Spleen (tissue), 11 donors: Measurements from ENCODE around the gene SV2C. TPM values are rescaled to one million over a fixed set of nuclear protein-coding genes. Genes with fewer than 3 reads are reported as not detected.
A peak's percentile ranks its signal among the peaks of the same experiment; 100 is the strongest.

ENCODE experiments used
- DNase-seq: peaks from one replicate; pipeline ENCODE4 v3.0.0-alpha.2; 2020
- H3K27ac ChIP-seq, 8 donors: fragments of 200-600 bp; sonication (generic) in 7 of 8; 1 replicate in 4 of 8; 2 replicates in 4 of 8; pipeline versions ENCODE4 v1.5.0 to v1.8.0; 2016 to 2021; ENCODE audit warnings: inconsistent platforms in 4 of 8, mild to moderate bottlenecking in 4 of 8, moderate library complexity in 1 of 8
- H3K27me3 ChIP-seq, 7 donors: fragments of 200-600 bp; sonication (generic) in 6 of 7; replicated peaks in 1 of 7; 1 replicate in 4 of 7; 2 replicates in 3 of 7; pipeline versions ENCODE4 v1.5.0 to v1.8.0; 2016 to 2021; ENCODE audit warnings: inconsistent platforms in 3 of 7, mild to moderate bottlenecking in 1 of 7
- H3K36me3 ChIP-seq, 6 donors: fragments of 200-600 bp; sonication (generic) in 5 of 6; 1 replicate in 4 of 6; 2 replicates in 2 of 6; pipeline versions ENCODE4 v1.5.0 to v1.8.0; 2016 to 2021; ENCODE audit warnings: inconsistent platforms in 2 of 6
- H3K4me1 ChIP-seq, 6 donors: fragments of 200-600 bp; sonication (generic) in 5 of 6; 1 replicate in 3 of 6; 2 replicates in 3 of 6; pipeline versions ENCODE4 v1.5.0 to v1.8.0; 2016 to 2021; ENCODE audit warnings: inconsistent platforms in 3 of 6
- H3K4me3 ChIP-seq, 8 donors: fragments of 200-600 bp; sonication (generic) in 7 of 8; 1 replicate in 4 of 8; 2 replicates in 4 of 8; pipeline versions ENCODE4 v1.5.0 to v1.8.0; 2016 to 2021; ENCODE audit warnings: inconsistent platforms in 4 of 8, mild to moderate bottlenecking in 4 of 8, moderate library complexity in 2 of 8
- H3K9me3 ChIP-seq, 8 donors: fragments of 200-600 bp; sonication (generic) in 7 of 8; 1 replicate in 4 of 8; 2 replicates in 4 of 8; pipeline versions ENCODE4 v1.5.0 to v1.8.0; 2016 to 2021; ENCODE audit warnings: inconsistent platforms in 4 of 8
- CTCF ChIP-seq, 11 experiments: fragments of 200-600 bp in 7 of 11; fragments of 450-650 bp in 4 of 11; sonication (generic) in 4 of 11; IDR thresholded peaks in 8 of 11; conservative IDR thresholded peaks in 3 of 11; 1 replicate in 7 of 11; 2 replicates in 4 of 11; pipeline versions ENCODE4 v1.4.0 to v1.8.0; 2016 to 2021; ENCODE audit warnings: antibody characterized with exemption in 11 of 11, inconsistent platforms in 4 of 11, mild to moderate bottlenecking in 1 of 11
- POLR2A ChIP-seq, 3 donors: fragments of 450-650 bp; IDR thresholded peaks; one replicate each; pipeline ENCODE4 v1.5.1; 2017; ENCODE audit warnings: antibody characterized with exemption in 3 of 3, mild to moderate bottlenecking in 1 of 3
- POLR2AphosphoS5 ChIP-seq, 3 donors: sonication (generic); formaldehyde crosslinking; IDR thresholded peaks; one replicate each; pipeline ENCODE4 v1.5.1; 2017; ENCODE audit warnings: antibody characterized with exemption in 3 of 3
- WGBS, 5 donors: extraction: QIAGEN DNeasy Blood & Tissue Kit in 3 of 5; methylation state at CpG; one replicate each; pipeline versions ENCODE4 v1.1.5 to v1.1.7; 2013 to 2018; 5-methylcytosine and 5-hydroxymethylcytosine counted together
- intact Hi-C: fragments of 100-400 bp; cut with DNase I; formaldehyde crosslinking; loops from one replicate; pipeline ENCODE4 v1.15.0; 2023; ENCODE audit warnings: low total_unique reads
- polyA plus RNA-seq, 3 donors: library from polyadenylated mRNA; stranded (reverse); fragments of 200-250 nt; gene quantifications; one replicate each; pipeline ENCODE4 v1.2.1, GENCODE V29; 2013
- small RNA-seq, 4 donors: library from RNA; depleted of rRNA; stranded (forward); fragments of <200 nt; gene quantifications; one replicate each; pipeline ENCODE3, GENCODE V24; 2016
- total RNA-seq, 7 donors: library from RNA; depleted of rRNA in 3 of 7; stranded (reverse); fragments of >200 nt in 3 of 7; fragmentation: NEBNext Ultra II Directional in 4 of 7; extraction: Animal tissue kit (Norgen Biotek cat#: 25700) in 4 of 7; gene quantifications; one replicate each; pipeline versions ENCODE4 v1.1.0 to v1.2.1, GENCODE V29; 2016 to 2021
- donor health status: healthy with polysubstance abuse.
- donor health status: DM: no; HTN: no; CAD: no; lungs with moderate emphysema.
- donor health status: DM: no; HTN: no; CAD: no.
- donor health status: Bipolar disorder and iron deficiency.
- donor health status: healthy.
- donor health status: DM: no; HTN: no; CAD: no.
- donor health status: DM: yes; HTN: yes; CAD: no.

SV2C gene
- total and polyA plus RNA-seq, 10 donors: 0.02 to 0.43 (median 0.11) TPM

- intact Hi-C loops: no loop called here
- Histone ChIP-seq H3K9me3 (no peaks in the 10 kb centered on the region), H3K27me3 (peaks cover 0 to 27% (median 0%) of the 10 kb centered on the region in 7 donors), H3K4me1 (peaks cover 13 to 70% (median 40%) of the 10 kb centered on the region in 6 donors), H3K4me3 (peak overlapping the region; percentile 75 to 97 (median 85)), H3K36me3 (no peaks in the 10 kb centered on the region), H3K27ac (peak overlapping the region; percentile 84 to 98 (median 91))
- TF ChIP-seq CTCF (IDR thresholded peaks at IDR 0.05 in 8 of 11, conservative IDR thresholded peaks at IDR 0.05 in 3 of 11) (no peak), POLR2A (IDR thresholded peaks at IDR 0.05) (no peak), POLR2AphosphoS5 (IDR thresholded peaks at IDR 0.05) (no peak)
- peak; percentile 88 for DNase-seq
- WGBS, 5 donors: 0 to 1% (median 1%) methylated on average over 25 of the region's 25 CpGs
These were observed 319.2 kb downstream of the SV2C start for GRCh38 chr5:76402251-76402885.

- Histone ChIP-seq H3K27me3 (peaks cover 0 to 27% (median 0%) of the 10 kb centered on the region in 7 donors), H3K9me3 (no peaks in the 10 kb centered on the region), H3K4me1 (peaks cover 13 to 78% (median 48%) of the 10 kb centered on the region in 6 donors), H3K36me3 (no peaks in the 10 kb centered on the region), H3K4me3 (peak within 1 kb of the TSS; percentile 75 to 97 (median 85)), H3K27ac (peak within 1 kb of the TSS; percentile 84 to 98 (median 91))
- intact Hi-C loops: no loop called here
- peak; percentile 81 to 90 (median 87) for TF ChIP-seq POLR2AphosphoS5 (IDR thresholded peaks at IDR 0.05)
- TF ChIP-seq POLR2A (IDR thresholded peaks at IDR 0.05): no peak
- peak; percentile 59 to 92 (median 84) for TF ChIP-seq CTCF (IDR thresholded peaks at IDR 0.05 in 8 of 11, conservative IDR thresholded peaks at IDR 0.05 in 3 of 11)
- peak; percentile 96 for DNase-seq
- WGBS, 5 donors: 0 to 1% (median 1%) methylated on average over 45 to 92 of the region's 92 CpGs
These were observed 319.9 kb downstream of the SV2C start, which contains the start of gene IQGAP2 for GRCh38 chr5:76402886-76403765. IQGAP2 (plus strand) TSS chr5:76403285; CDS start chr5:76403546, 261 bp downstream.

Small RNA genes lying within 50 kb of the gene (small RNA-seq; reads per million reads assigned to genes)
- 0 reads per million in 4 donors for gene AC113404.2
- 0 reads per million in 4 donors for gene RNA5SP186
